ENCODE results near the gene RPS6KA5. TPM values are rescaled to one million over a fixed set of nuclear protein-coding genes. Genes with fewer than 3 reads are reported as not detected.
"Not testable (repeated sequence)": the region's sequence is repeated elsewhere in the genome, so short reads cannot be mapped to it uniquely, and the experiment has no call there.

Gene RPS6KA5
- total RNA-seq, 2 donors from 2014 or later, result 15.2 to 19.2 TPM

DNA sequence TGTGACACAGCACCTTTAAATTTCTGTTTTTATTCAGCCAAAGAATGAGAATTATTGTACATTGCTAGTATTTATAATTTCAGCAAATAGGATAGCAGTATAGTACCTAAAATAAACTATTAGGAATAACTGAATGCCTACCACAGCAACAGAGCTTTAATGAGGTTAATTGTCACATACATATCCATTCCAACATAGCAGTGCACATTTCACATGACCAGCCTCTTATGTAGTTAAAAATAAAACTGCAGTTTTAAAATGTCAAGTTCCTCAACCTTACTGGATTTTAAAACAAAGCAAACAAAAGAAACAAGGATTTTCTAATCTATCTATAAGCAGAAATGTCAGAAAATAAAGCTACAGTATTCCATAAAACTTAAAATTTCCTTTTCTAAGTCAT is 193.6 kb downstream of the RPS6KA5 start:
- TF ChIP-seq, protein P1, sequence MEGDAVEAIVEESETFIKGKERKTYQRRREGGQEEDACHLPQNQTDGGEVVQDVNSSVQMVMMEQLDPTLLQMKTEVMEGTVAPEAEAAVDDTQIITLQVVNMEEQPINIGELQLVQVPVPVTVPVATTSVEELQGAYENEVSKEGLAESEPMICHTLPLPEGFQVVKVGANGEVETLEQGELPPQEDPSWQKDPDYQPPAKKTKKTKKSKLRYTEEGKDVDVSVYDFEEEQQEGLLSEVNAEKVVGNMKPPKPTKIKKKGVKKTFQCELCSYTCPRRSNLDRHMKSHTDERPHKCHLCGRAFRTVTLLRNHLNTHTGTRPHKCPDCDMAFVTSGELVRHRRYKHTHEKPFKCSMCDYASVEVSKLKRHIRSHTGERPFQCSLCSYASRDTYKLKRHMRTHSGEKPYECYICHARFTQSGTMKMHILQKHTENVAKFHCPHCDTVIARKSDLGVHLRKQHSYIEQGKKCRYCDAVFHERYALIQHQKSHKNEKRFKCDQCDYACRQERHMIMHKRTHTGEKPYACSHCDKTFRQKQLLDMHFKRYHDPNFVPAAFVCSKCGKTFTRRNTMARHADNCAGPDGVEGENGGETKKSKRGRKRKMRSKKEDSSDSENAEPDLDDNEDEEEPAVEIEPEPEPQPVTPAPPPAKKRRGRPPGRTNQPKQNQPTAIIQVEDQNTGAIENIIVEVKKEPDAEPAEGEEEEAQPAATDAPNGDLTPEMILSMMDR (IDR thresholded peaks at IDR 0.05), result no peak
- H3K27ac ChIP-seq, result no peak overlapping the region

DNA sequence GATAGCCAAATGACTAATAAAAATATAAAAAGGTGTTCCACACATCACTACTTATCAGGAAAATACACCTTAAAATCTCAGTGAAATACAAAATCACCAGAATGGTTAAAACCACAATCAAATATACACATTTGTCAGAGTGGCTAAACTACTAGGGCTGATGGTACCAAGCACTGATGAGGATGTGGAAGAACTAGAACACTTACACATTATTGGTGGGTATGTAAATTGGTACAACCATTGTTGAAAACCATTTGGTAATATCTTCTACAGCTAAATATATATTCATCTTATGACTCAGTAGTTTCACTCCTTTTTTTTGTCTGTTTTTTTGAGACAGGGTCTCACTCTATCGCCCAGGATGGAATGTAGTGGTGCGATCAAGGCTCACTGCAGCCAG is 195.7 kb downstream of the RPS6KA5 start:
- intact Hi-C loops (cut with DNase I), result no loop called here
- no peak overlapping the region for H3K9ac ChIP-seq (ENCODE audit: low read depth in 2 of 2, low read length in 2 of 2)
- no peak overlapping the region for H3K4me3 ChIP-seq
- H3K4me1 ChIP-seq, result no peaks in the 10 kb centered on the region
- H3K9me3 ChIP-seq, result no peaks in the 10 kb centered on the region
- H3K27me3 ChIP-seq, result no peaks in the 10 kb centered on the region
- TF ChIP-seq, protein P1 (IDR thresholded peaks at IDR 0.05), result no peak
- no peaks in the 10 kb centered on the region for H3K36me3 ChIP-seq
- DNase-seq, result no peak
- H3K27ac ChIP-seq, result no peak overlapping the region

More for the DNA sequence above, 193.6 kb downstream of the RPS6KA5 start:
- Histone ChIP-seq H3K4me1 (no peaks in the 10 kb centered on the region), H3K4me3 (no peak overlapping the region), H3K9ac (ENCODE audit: low read depth in 2 of 2, low read length in 2 of 2) (no peak overlapping the region), H3K9me3 (no peaks in the 10 kb centered on the region), H3K27me3 (no peaks in the 10 kb centered on the region), H3K36me3 (no peaks in the 10 kb centered on the region)
- DNase-seq, result no peak
- intact Hi-C loops (cut with DNase I), result no loop called here

DNA sequence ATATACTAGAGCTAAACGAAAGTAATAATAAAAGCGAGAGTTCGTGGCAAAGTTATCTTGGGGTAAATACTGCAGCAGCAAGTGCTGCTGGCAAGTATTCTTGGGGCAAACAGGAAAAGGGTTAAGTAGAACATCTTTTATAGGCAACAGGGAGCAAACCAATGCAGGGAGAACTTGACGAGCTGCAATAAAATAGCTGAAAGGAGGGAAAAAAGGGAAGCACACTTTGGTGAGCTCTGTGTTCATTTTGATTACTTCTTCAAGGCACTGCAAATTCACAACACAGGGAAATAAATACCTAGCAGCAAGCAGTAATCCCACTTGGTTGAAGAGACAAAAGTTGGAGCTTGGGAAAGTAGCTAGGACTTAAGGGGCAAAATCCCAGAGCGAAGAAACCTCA is 201.9 kb downstream of the RPS6KA5 start:
- Histone ChIP-seq H3K9ac (ENCODE audit: low read depth in 2 of 2, low read length in 2 of 2) (no peak overlapping the region), H3K9me3 (no peaks in the 10 kb centered on the region), H3K36me3 (no peaks in the 10 kb centered on the region), H3K27ac (no peak overlapping the region), H3K27me3 (no peaks in the 10 kb centered on the region), H3K4me3 (no peak overlapping the region), H3K4me1 (no peaks in the 10 kb centered on the region)
- no peak for DNase-seq
- TF ChIP-seq, protein P1 (IDR thresholded peaks at IDR 0.05), result no peak
- intact Hi-C loops (cut with DNase I), result no loop called here

DNA sequence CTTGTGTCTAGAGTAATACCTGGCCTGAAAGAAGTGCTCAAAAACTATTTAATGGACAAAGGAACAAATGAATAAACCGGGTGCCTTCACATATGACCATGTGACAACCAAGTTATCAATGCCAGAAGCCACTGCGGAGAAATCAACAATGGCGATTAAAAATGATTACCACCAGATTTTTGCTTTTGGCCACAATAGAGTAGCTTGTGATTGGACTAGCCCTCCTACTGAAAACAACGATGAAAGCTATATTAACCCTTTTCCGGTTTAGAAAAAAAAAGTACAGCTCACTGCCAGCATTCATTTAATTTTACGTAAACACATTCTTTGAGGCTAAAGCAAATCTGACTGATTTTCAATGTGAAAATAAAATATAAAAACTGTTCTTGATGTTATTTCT is 202.6 kb downstream of the RPS6KA5 start:
- no peak overlapping the region for H3K9ac ChIP-seq (ENCODE audit: low read depth in 2 of 2, low read length in 2 of 2)
- TF ChIP-seq, protein P1 (IDR thresholded peaks at IDR 0.05), result no peak
- H3K27me3 ChIP-seq, result no peaks in the 10 kb centered on the region

DNA sequence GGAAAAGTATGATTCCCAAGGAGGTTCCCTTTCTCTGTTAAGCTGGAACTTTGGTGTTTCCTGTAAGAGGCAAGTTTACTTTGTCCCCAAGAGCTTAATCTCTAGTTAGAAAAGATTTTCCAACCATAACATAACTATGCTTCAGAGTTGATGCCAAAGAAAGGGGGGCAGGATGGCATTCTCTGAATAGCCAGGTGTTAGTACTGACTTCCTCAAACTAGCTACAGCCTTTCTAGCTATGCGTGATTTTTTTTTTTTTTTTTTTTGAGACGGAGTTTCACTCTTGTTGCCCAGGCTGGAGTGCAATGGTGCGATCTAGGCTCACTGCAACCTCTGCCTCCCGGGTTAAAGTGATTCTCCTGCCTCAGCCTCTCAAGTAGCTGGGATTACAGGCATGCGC is 204.3 kb downstream of the RPS6KA5 start:
- H3K4me1 ChIP-seq; H3K36me3 ChIP-seq; DNase-seq; H3K27ac ChIP-seq; H3K9ac ChIP-seq (ENCODE audit: low read depth in 2 of 2, low read length in 2 of 2); H3K4me3 ChIP-seq; H3K9me3 ChIP-seq; intact Hi-C loops (cut with DNase I); H3K27me3 ChIP-seq: not testable (repeated sequence)

More for the DNA sequence above, 202.6 kb downstream of the RPS6KA5 start:
- DNase-seq, result no peak
- Histone ChIP-seq H3K9me3 (no peaks in the 10 kb centered on the region), H3K4me1 (no peaks in the 10 kb centered on the region), H3K27ac (no peak overlapping the region), H3K36me3 (no peaks in the 10 kb centered on the region), H3K4me3 (no peak overlapping the region)
- intact Hi-C loops (cut with DNase I), result no loop called here

DNA sequence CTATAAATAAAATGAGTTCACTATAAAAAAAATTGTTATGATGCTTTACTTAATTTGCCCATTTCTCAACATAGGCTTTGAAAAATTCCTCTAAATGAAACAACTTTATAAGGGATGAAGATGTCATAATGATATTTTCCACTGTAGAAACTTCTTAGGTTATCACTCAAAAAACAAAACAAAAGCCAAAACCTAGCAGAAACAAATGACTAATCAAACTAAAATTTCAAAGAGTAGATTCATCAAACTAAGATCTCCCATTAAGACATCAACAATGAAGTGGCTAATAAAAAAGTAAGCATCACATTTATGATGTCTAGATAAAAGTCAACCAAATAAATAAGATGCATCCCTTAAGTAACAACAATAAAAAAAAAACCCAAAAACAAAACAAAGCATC is 207.3 kb downstream of the RPS6KA5 start:
- intact Hi-C loops (cut with DNase I), result no loop called here
- no peak for DNase-seq
- Histone ChIP-seq H3K9ac (ENCODE audit: low read depth in 2 of 2, low read length in 2 of 2) (no peak overlapping the region), H3K27ac (no peak overlapping the region), H3K4me3 (no peak overlapping the region), H3K9me3 (no peaks in the 10 kb centered on the region), H3K36me3 (no peaks in the 10 kb centered on the region), H3K27me3 (no peaks in the 10 kb centered on the region), H3K4me1 (no peaks in the 10 kb centered on the region)
- TF ChIP-seq, protein P1 (IDR thresholded peaks at IDR 0.05), result no peak

Measured in colonic mucosa (tissue), 4 donors.